Mucosa of descending colon (tissue), 3 donors: ENCODE measurements around the gene TFAM. TPM values are rescaled to one million over a fixed set of nuclear protein-coding genes. Genes with fewer than 3 reads are reported as not detected.

Experiments
- ATAC-seq: fragments of 200-7000 bp; cut with Tn5 transposase; one replicate; pipeline ENCODE4 v1.9.1; 2020; ENCODE audit warnings: mild to moderate bottlenecking, moderate library complexity
- DNase-seq, 3 donors: peaks; one replicate each; pipeline ENCODE4 v3.0.0-alpha.2; 2020
- H3K36me3 ChIP-seq: fragments of 200-600 bp; one replicate; pipeline ENCODE4 v1.8.0; 2021; ENCODE audit warnings: low read depth, mild to moderate bottlenecking
- H3K4me1 ChIP-seq: fragments of 200-600 bp; one replicate; pipeline ENCODE4 v1.8.0; 2021; ENCODE audit warnings: low read depth, mild to moderate bottlenecking
- H3K4me3 ChIP-seq: fragments of 200-600 bp; one replicate; pipeline ENCODE4 v1.8.0; 2021; ENCODE audit warnings: mild to moderate bottlenecking
- H3K9me3 ChIP-seq: fragments of 200-600 bp; one replicate; pipeline ENCODE4 v1.8.0; 2021; ENCODE audit warnings: mild to moderate bottlenecking
- CTCF ChIP-seq: fragments of 200-600 bp; IDR thresholded peaks from one replicate; pipeline ENCODE4 v1.8.0; 2022; ENCODE audit warnings: antibody characterized with exemption, mild to moderate bottlenecking
- intact Hi-C, 2 donors: fragments of 100-400 bp; cut with DNase I in 1 of 2; cut with micrococcal nuclease in 1 of 2; formaldehyde crosslinking; loops; one replicate each; pipeline versions ENCODE4 v1.11.0 to v1.11.1; 2022; cut with DNase I, micrococcal nuclease
- total RNA-seq, 3 donors: library from RNA; stranded (reverse); fragmentation: NEBNext Ultra II Directional in 2 of 3; extraction: Animal tissue kit (Norgen Biotek cat#: 25700) in 2 of 3; gene quantifications; one replicate each; pipeline versions ENCODE4 v1.2.1 to v1.2.4, GENCODE V29; 2021 to 2023
- donor health status: DM: no; HTN: no; CAD: no; lungs with moderate emphysema.
- donor health status: DM: no; HTN: no; CAD: no.
- donor health status: DM: no; HTN: yes; CAD: no.

TFAM gene
- total RNA-seq, 3 donors from 2014 or later: 26.5 to 36.7 (median 30.8) TPM

GRCh38 chr10:58433571-58433970, 48.4 kb downstream of the TFAM start:
- intact Hi-C loops: no loop called here
- Histone ChIP-seq H3K9me3 (no peaks in the 10 kb centered on the region), H3K36me3 (no peaks in the 10 kb centered on the region), H3K4me3 (no peak overlapping the region), H3K4me1 (no peaks in the 10 kb centered on the region)
- no peak for DNase-seq
- TF ChIP-seq CTCF: no peak
- no peak for ATAC-seq

DNA sequence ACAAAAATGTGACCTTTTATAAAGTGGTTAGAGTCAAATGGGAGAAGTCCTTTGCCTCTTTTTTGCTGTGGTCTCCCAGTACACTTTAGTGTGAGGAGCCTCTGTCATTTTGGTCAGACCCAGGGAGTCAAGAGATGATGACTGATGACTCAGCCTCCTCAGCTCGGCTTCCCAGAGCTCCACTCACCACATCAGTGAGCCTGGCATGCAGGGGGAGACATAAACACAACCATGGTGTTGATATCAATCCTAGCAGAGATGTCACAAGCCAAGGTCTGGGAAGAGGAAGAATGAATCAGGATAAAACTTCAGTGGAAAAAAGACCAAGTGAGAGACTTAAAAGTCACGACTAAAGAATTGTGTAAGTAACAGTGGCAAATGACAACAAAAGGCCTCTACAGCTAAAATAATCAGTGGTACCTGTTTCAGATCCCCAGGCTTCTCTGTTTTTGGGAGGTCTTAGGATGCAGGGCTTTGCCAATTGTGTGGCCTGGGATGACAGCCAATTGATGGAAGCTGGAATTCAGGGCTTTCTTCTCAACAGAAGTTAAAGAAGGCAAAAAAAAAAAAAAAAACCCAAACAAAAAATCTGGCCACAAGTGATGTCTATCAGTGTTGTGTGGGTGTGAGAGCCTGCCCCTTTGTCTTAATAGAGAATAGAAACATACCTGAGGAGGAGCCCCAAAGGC, 50.2 kb downstream of the TFAM start:
- DNase-seq (peak in 2 of 3 donors; percentile 27 to 54), ATAC-seq (peak; percentile 63)
- Histone ChIP-seq H3K4me3 (no peak overlapping the region), H3K36me3 (no peaks in the 10 kb centered on the region), H3K9me3 (no peaks in the 10 kb centered on the region), H3K4me1 (no peaks in the 10 kb centered on the region)
- no peak for TF ChIP-seq CTCF
- intact Hi-C loops: no loop called here

DNA sequence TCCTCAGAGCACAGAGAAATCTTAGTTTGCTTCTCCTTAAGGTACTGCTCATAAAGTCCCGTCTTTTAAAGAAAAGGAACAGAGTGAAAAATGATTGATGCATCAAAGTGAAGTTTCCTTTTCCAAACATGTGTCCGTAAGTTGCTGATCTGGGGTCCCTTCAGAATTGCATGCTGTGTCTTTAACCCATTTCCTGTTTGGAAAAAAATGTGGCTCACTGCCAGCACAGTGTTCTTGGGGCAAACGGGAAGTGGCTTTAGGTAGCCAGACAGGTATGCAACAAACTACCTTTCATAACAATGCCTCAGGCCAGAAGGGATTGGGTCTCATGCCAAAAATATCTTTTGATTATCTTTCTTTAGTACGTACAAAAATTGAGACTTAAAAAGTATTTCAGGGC, 50.9 kb downstream of the TFAM start:
- Histone ChIP-seq H3K36me3 (no peaks in the 10 kb centered on the region), H3K9me3 (no peaks in the 10 kb centered on the region), H3K4me3 (no peak overlapping the region), H3K4me1 (no peaks in the 10 kb centered on the region)
- intact Hi-C loops: no loop called here
- ATAC-seq: peak; percentile 40
- no peak for TF ChIP-seq CTCF
- DNase-seq: peak in 1 of 3 donors; percentile 33

GRCh38 chr10:58438340-58438871, 53.2 kb downstream of the TFAM start:
- DNase-seq (no peak), ATAC-seq (no peak)
- H3K4me1 ChIP-seq: no peaks in the 10 kb centered on the region
- no peak overlapping the region for H3K4me3 ChIP-seq
- no peaks in the 10 kb centered on the region for H3K36me3 ChIP-seq
- no peaks in the 10 kb centered on the region for H3K9me3 ChIP-seq
- no peak for TF ChIP-seq CTCF
- intact Hi-C loops: no loop called here

GRCh38 chr10:58438986-58439385, 53.8 kb downstream of the TFAM start:
- DNase-seq (no peak), ATAC-seq (no peak)
- TF ChIP-seq CTCF: no peak
- intact Hi-C loops: no loop called here
- Histone ChIP-seq H3K9me3 (no peaks in the 10 kb centered on the region), H3K36me3 (no peaks in the 10 kb centered on the region), H3K4me3 (no peak overlapping the region), H3K4me1 (no peaks in the 10 kb centered on the region)
